ENCODE measurements around the gene PIAS1.

The PIAS1 gene

GRCh38 chr15:68073576-68074288 is 19.6 kb downstream of the PIAS1 start:
- H3K36me3 ChIP-seq (ENCODE audit: control insufficient read depth, insufficient read depth, low read length): no peaks in the 10 kb centered on the region
- TF ChIP-seq CTCF (IDR thresholded peaks at IDR 0.05; ENCODE audit: insufficient read depth, low read length, poor library complexity, severe bottlenecking): no peak
- H3K4me3 ChIP-seq (replicated peaks; ENCODE audit: low read depth, low read length): no peak overlapping the region
- no peak for DNase-seq (ENCODE audit: extremely low read depth, insufficient read length)
- no peaks in the 10 kb centered on the region for H3K27me3 ChIP-seq (replicated peaks; ENCODE audit: control insufficient read depth, insufficient read depth, low read length)

DNA sequence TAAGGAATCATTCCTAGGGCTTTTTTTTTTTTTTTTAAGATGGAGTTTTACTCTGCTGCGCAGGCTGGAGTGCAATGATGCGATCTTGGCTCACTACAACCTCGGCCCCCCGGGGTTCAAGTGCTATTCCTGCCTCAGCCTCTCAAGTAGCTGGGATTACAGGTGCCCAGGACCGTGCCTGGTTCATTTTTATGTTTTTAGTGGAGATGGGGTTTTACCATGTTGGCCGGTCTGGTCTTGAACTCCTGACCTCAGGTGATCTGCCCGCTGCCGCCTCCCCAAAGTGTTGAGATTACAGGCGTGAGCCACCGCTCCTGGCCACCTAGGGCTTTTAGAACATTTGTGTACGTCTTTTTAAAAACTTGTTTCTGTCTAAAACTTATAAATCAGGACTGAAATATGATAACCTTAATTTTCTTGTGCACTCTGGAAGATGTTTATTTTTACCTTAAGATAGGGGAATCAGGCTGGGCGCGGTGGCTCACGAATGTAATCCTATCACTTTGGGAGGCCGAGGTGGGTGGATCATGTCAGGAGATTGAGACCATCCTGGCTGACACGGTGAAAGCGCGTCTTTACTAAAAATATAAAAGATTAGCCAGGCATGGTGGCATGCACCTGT is 21.8 kb downstream of the PIAS1 start:
- Histone ChIP-seq H3K4me3 (replicated peaks; ENCODE audit: low read depth, low read length) (no peak overlapping the region), H3K36me3 (ENCODE audit: control insufficient read depth, insufficient read depth, low read length) (no peaks in the 10 kb centered on the region), H3K27me3 (replicated peaks; ENCODE audit: control insufficient read depth, insufficient read depth, low read length) (no peaks in the 10 kb centered on the region)
- no peak for DNase-seq (ENCODE audit: extremely low read depth, insufficient read length)
- no peak for TF ChIP-seq CTCF (IDR thresholded peaks at IDR 0.05; ENCODE audit: insufficient read depth, low read length, poor library complexity, severe bottlenecking)

- no peak for TF ChIP-seq CTCF (IDR thresholded peaks at IDR 0.05; ENCODE audit: insufficient read depth, low read length, poor library complexity, severe bottlenecking)
- no peak for DNase-seq (ENCODE audit: extremely low read depth, insufficient read length)
- Histone ChIP-seq H3K36me3 (ENCODE audit: control insufficient read depth, insufficient read depth, low read length) (no peaks in the 10 kb centered on the region), H3K4me3 (replicated peaks; ENCODE audit: low read depth, low read length) (no peak overlapping the region), H3K27me3 (replicated peaks; ENCODE audit: control insufficient read depth, insufficient read depth, low read length) (no peaks in the 10 kb centered on the region)
These were observed 24.2 kb downstream of the PIAS1 start for GRCh38 chr15:68078365-68078764.

DNA sequence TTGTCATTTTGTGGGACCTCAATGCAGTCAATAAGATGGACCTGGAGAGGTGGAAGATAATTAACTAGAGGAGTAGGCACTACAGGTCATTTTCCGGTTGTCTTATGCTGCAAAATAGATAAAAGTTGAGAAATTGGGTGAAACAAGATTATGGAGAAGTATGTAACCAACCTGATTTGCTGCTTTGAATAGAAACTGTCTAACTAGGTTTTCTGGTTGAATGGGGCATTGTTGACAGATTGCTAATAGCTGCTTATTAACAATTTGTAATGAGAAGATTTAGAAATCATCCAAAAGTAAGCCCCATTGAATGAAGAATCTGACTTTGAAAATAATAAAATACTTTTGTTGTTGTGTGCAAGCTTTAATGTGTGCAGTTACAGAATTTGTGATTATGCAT is 26.2 kb downstream of the PIAS1 start:
- TF ChIP-seq CTCF (IDR thresholded peaks at IDR 0.05; ENCODE audit: insufficient read depth, low read length, poor library complexity, severe bottlenecking): no peak
- H3K4me3 ChIP-seq (replicated peaks; ENCODE audit: low read depth, low read length): no peak overlapping the region
- H3K27me3 ChIP-seq (replicated peaks; ENCODE audit: control insufficient read depth, insufficient read depth, low read length): no peaks in the 10 kb centered on the region
- no peak for DNase-seq (ENCODE audit: extremely low read depth, insufficient read length)
- H3K36me3 ChIP-seq (ENCODE audit: control insufficient read depth, insufficient read depth, low read length): no peaks in the 10 kb centered on the region

DNA sequence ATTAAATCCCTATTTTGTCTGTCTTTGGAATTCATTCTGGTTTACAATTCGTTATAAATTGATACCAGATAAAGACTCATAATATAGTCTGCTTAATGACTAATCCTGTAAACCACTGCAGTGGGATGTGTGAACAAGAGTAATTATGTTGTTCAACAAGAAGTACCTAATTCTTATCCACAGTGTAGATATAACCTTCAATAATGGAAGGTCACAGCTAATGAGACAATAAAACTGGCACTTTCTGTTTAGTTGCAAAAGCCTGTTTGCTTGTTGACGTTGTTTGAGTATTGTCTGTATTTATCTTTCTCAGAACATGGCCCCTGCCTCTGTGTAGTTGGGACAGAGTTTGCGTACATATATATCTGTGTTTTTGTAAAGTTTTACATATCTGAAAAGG is 26.7 kb downstream of the PIAS1 start:
- Histone ChIP-seq H3K27me3 (replicated peaks; ENCODE audit: control insufficient read depth, insufficient read depth, low read length) (no peaks in the 10 kb centered on the region), H3K36me3 (ENCODE audit: control insufficient read depth, insufficient read depth, low read length) (no peaks in the 10 kb centered on the region), H3K4me3 (replicated peaks; ENCODE audit: low read depth, low read length) (no peak overlapping the region)
- no peak for TF ChIP-seq CTCF (IDR thresholded peaks at IDR 0.05; ENCODE audit: insufficient read depth, low read length, poor library complexity, severe bottlenecking)
- DNase-seq (ENCODE audit: extremely low read depth, insufficient read length): no peak
